GM18951 (cell line): ENCODE results near the gene OR2T6.

Experiments
- POLR2A ChIP-seq: IDR thresholded peaks from 4 replicates; pipeline ENCODE4 v1.6.1; 2011; ENCODE audit warnings: mild to moderate bottlenecking; ENCODE audit not compliant: insufficient read length, insufficient read depth; ENCODE audit errors: extremely low read depth
- in situ Hi-C: fragments of 300-500 bp; cut with MboI; formaldehyde crosslinking; loops from one replicate; pipeline ENCODE4 v1.12.0; 2022; ENCODE audit warnings: low sequenced_read_pairs, mixed read lengths, inconsistent platforms; ENCODE audit not compliant: unreplicated experiment

OR2T6 gene

GRCh38 chr1:248375446-248375845 is at the start of gene OR2T6:
Gene OR2T6, plus strand, starts transcription at chr1:248375746. Its CDS starts 11,863 bp downstream, at chr1:248387609.
- no peak for TF ChIP-seq POLR2A

GRCh38 chr1:248343451-248343850 is 32.1 kb upstream of the OR2T6 start:
- in situ Hi-C loops = no loop called here
- TF ChIP-seq POLR2A = no peak

More at GRCh38 chr1:248375446-248375845, at the start of gene OR2T6:
- in situ Hi-C loops = no loop called here

- TF ChIP-seq POLR2A = no peak
- in situ Hi-C loops = no loop called here
Measured at GRCh38 chr1:248348475-248348874, 27.1 kb upstream of the OR2T6 start, which contains the start of gene OR14C36. Gene OR14C36, plus strand, starts transcription at chr1:248348775. Its CDS starts 0 bp downstream, at chr1:248348775.

GRCh38 chr1:248359415-248359814 is 16.1 kb upstream of the OR2T6 start:
- no peak for TF ChIP-seq POLR2A
- in situ Hi-C loops = no loop called here

GRCh38 chr1:248361121-248361715 is 14.3 kb upstream of the OR2T6 start, which contains the start of gene OR2T4:
Gene OR2T4, plus strand, starts transcription at chr1:248361665. Its CDS starts 0 bp downstream, at chr1:248361665.
- no peak for TF ChIP-seq POLR2A

GRCh38 chr1:248366609-248367008 is 8.9 kb upstream of the OR2T6 start:
- no peak for TF ChIP-seq POLR2A
- in situ Hi-C loops = no loop called here

More at GRCh38 chr1:248361121-248361715, 14.3 kb upstream of the OR2T6 start, which contains the start of gene OR2T4:
- in situ Hi-C loops = no loop called here

GRCh38 chr1:248372394-248372793 is 3.2 kb upstream of the OR2T6 start:
- in situ Hi-C loops = no loop called here

GRCh38 chr1:248373761-248374160 is 1.8 kb upstream of the OR2T6 start:
- no peak for TF ChIP-seq POLR2A
- in situ Hi-C loops = no loop called here

More at GRCh38 chr1:248372394-248372793, 3.2 kb upstream of the OR2T6 start:
- no peak for TF ChIP-seq POLR2A

GRCh38 chr1:248376916-248377315 is 1.4 kb downstream of the OR2T6 start:
- TF ChIP-seq POLR2A = no peak
- in situ Hi-C loops = no loop called here

GRCh38 chr1:248380854-248381253 is 5.3 kb downstream of the OR2T6 start:
- in situ Hi-C loops = no loop called here
- no peak for TF ChIP-seq POLR2A

- no peak for TF ChIP-seq POLR2A
- in situ Hi-C loops = no loop called here
Measured at GRCh38 chr1:248388426-248388825, 12.9 kb downstream of the OR2T6 start.

GRCh38 chr1:248393050-248393449 is 17.5 kb downstream of the OR2T6 start:
- no peak for TF ChIP-seq POLR2A
- in situ Hi-C loops = no loop called here

- in situ Hi-C loops = no loop called here
- no peak for TF ChIP-seq POLR2A
Measured at GRCh38 chr1:248402748-248403147, 27.2 kb downstream of the OR2T6 start, which contains the start of gene OR2T1. Gene OR2T1, plus strand, starts transcription at chr1:248403048. Its CDS starts 3,100 bp downstream, at chr1:248406148.

- TF ChIP-seq POLR2A = no peak
- in situ Hi-C loops = no loop called here
Measured at GRCh38 chr1:248404024-248404423, 28.5 kb downstream of the OR2T6 start.

GRCh38 chr1:248406721-248407692 is 31.5 kb downstream of the OR2T6 start:
- in situ Hi-C loops = no loop called here
- no peak for TF ChIP-seq POLR2A
